CD4-positive, alpha-beta T cell treated with Interleukin-1 beta for 1 hour (primary cell): Measurements from ENCODE around the gene KIF5B.
A peak's percentile ranks its signal among the peaks of the same experiment; 100 is the strongest.
"Not testable (repeated sequence)": the region's sequence is repeated elsewhere in the genome, so short reads cannot be mapped to it uniquely, and the experiment has no call there.

Source experiments
- DNase-seq, 2 donors: peaks; one replicate each; pipeline ENCODE4 v3.0.0-alpha.2; 2020 to 2022

The KIF5B gene

DNA sequence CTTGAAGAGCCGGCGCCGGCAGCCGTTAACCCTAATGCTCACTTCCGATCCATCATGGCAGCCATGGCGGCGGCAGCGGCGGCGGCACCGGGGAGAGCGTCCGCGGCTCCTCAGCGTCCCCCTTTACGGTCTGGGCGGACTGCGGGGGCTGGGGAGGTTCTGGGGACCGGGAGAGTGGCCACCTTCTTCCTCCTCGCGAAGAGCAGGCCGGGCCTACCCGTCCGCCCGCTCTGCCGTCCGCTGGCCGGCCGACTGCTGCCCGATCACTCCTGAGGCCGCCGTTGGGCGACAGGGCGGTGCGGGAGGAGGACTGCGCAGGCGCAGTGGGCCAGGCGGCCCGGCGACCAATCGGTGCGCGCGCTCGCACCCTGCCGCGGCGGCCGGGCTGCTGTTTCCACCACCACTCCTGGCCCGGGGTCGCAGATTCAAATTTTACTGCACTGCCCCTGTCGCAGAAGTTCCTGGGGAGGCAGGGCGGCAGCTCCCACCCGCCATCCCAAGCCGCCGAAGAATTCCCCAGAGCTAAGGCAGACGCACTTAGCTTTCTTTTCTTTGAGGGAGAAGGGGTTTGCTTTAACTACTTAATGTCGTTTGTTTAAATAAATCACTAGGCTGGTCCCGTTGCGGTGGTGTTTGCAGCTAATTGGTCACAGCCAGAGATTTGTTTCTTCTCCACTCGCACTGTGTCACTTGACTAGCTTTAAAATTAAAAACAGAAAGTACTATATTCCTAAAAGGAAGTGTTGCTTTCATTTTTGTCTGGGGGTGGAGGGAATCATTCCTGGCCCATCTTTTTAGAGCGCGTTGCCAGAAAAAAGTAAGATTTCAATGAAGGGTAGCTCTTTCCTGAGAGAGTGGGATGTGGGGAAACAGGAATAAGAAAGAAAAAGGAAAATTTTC, at the start of gene KIF5B:
Gene KIF5B, minus strand, starts transcription at position 290 of the 900 bp plus-strand sequence. CDS start 452 bp downstream, outside the sequence.
- peak; percentile 87 to 88 for DNase-seq

- no peak for DNase-seq
Measured at GRCh38 chr10:32105782-32106382, 49.7 kb upstream of the KIF5B start.

- no peak for DNase-seq
Measured at GRCh38 chr10:32104622-32105509, 48.6 kb upstream of the KIF5B start.

GRCh38 chr10:32104181-32104580, 48.0 kb upstream of the KIF5B start:
- DNase-seq: no peak

DNA sequence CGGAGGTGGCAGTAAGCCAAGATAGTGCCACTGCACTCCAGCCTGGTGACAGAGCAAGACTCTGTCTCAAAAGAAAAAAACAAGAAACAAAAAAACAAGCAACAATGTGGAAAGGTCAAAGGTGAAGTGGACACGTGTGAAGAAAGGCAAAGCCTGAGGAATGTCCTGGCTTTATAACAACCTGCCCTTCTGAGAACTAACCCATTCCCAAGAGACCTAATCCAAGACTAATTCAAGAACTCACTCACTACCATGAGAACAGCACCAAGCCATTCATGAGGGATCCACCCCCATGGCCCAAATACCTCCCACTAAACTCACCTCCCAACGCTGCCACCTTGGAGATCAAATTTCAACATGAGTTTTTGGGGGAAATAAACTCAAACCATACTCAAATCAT, 47.5 kb upstream of the KIF5B start:
- no peak for DNase-seq

- not testable (repeated sequence) for DNase-seq
Measured at GRCh38 chr10:32098566-32099259, 42.5 kb upstream of the KIF5B start.

GRCh38 chr10:32095116-32095733, 39.0 kb upstream of the KIF5B start:
- DNase-seq: no peak

DNA sequence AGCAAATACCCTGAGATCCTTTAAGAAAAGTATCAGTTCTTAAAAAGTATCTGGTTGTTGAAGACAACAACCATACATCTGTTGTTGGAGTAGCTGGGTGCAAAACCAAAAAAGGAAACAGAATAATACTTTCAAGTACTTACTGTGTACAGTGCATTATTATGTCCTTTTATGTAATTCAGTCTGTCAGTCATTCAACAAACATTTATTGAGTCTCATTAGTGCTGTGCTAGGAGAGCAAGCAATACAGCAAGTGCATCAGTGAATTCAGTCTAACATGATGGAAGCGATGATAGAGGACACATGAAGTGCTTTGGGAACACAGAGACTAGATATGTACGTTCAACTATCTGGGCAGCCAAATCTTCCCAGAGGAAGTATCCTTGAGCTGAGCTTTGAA, 37.4 kb upstream of the KIF5B start:
- DNase-seq: no peak

DNA sequence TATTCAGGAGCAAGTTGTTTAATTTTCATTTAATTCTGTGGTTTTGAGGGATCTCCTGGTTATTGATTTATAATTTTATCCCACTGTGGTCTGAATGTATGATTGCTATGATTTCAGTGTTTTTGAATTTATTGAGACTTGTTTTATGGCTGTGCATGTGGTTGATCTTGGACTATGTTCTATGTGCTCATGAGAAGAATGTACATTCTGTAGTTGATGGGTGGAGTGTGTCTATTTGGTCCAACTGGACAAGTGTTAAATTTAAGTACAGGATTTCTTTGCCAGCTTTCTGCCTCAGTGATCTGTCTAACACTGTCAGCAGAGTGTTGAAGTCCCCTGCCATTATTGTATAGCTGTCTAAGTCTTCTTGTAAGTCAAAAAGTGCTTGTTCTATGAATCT, 34.8 kb upstream of the KIF5B start:
- no peak for DNase-seq

DNA sequence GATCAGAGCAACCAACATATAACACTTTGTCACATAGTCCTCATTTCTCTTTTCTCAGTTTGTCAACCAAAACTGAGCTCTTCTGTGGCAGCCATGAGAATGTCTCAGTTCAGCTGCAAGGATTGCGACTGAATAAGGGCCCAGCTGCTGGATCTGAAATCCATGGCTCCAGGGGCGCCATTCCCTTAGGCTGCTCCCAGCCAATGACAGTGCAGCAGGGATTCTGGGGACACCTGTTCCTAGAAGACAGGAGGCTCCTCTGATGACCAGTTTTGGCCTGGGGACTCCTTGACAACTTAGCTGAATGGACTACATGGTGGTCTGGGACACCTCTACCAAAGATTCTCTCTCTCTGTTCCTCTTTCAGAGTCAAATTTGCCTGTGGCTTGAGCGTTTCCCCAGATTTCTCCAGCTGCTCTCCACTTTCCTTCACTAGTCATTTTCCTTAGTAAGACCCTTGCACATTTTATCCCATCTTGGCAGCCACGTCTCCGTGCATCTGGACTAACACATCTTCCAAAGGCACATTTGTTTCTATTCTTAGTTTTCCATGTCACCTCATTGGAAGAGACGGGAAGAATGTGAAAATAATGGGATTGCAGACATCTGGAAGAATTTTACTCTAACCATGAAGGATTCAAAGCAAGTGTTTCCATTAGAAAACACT, 28.1 kb upstream of the KIF5B start:
- no peak for DNase-seq

DNA sequence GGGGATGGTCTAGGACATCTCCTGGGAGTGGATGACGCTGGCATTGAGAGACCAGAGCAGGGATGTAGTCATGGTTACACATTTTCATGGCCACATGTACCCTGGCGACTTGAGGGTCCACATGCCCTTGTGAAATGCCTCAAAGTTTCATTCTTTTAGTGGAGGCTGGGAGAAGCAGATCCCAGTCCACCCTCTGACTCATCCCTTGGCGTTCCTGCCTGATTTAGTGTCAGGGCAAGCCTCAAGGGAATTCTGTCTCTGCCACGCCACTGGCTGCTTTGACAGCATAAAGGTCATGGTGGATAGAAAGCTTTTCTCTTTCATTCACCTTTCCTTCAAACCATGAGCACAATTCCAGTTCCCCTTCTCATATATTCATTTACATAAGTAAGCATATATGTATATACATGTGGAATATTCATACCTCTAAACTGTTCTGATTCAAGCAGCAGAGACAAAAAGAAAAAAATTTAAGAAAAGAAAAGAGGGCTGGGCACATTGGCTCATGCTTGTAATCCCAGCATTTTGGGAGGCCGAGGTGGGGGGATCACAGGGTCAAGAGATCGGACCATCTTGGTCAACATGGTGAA, 21.8 kb upstream of the KIF5B start:
- DNase-seq: no peak

DNA sequence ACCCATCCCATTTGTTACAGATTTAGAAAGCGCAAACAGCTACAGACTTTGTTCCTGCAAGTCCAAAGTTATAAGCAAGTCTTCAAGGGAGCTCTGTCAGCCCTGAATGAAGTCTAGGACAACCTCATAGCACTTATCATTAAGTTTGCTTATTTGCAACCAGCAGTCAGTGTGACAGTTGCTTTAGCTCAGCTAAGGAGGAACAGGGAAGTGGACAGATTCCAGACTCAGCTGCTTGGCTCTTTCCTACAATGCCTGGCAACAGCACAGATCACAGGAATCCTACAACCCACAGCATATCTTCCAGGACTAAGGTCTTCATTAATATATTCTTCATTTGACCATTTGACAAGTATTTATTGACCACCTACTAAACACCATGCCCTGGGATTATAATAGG, 17.4 kb upstream of the KIF5B start:
- no peak for DNase-seq

GRCh38 chr10:32073128-32073527, 16.9 kb upstream of the KIF5B start:
- DNase-seq: no peak

DNA sequence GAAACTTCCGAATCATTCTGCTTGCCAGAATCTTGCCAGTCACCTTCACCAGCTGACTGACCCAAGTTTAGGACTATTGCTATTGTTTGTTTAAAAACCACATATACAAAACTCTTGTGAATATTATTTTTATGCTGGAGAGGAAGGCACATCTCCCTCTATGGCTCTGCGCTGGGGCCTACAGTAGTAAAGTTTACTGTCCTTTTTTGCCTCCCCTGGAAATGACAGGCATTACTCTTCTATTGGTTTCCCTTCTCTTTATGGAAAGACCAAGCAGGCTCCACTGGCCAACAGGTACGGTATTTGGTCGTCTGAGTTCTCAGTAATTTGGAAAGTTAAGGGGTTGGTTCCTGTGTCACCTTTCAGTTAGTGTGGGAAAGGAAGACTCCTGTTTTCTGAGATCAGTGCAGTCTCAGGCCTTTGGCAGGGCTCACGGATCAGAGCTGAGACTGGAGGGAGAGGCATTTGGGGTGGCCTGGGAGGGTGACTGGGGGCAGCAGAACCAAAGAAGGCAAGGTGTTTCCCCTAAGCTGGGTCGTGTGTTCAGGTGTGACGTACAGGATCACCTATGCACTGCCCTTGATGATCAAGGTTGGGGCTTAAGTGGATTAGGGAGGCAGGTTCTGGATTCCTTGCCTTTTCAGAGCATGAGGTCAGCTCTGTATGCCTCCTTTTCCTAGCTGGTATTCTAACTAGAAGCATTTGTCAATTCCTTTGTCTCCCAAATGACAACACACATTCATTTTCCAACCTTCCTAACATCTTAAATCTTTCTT, 16.0 kb upstream of the KIF5B start:
- DNase-seq: no peak

DNA sequence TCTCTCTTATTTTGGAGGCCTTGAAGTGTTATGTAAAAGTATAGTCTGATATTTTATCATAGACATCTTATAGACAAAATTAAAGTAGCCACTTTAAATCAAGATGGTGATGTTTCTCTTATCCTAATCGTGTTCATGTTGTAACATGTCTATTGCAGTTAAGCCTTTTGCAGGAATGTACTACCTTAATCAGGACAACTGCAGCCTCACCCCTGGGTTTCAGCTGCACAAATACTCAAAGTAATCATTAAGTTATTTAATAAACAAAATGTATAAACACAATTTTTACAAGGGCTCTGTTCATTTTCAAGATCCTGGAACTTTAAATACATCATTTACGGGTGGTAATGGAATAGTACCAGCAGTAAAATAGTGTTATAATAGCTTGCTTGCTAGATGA, 14.4 kb upstream of the KIF5B start:
- no peak for DNase-seq

GRCh38 chr10:32068569-32068968, 12.3 kb upstream of the KIF5B start:
- no peak for DNase-seq

DNA sequence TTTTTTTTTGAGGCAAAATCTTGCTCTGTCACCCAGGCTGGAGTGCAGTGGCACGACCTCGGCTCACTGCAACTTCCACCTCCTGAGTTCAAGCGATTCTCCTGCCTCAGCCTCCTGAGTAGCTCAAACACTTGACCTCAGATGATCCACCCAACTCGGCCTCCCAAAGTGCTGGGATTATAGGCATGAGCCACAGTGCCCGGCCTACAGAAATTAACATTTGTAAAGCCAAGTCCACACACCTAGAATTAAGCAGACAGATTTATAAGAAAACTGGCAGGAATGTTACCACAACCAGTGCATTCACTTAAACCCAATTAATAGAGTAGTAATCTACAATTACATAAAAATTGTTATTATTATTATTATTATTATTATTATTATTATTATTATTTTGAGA, 11.7 kb upstream of the KIF5B start:
- DNase-seq: not testable (repeated sequence)

GRCh38 chr10:32065856-32066255, 9.6 kb upstream of the KIF5B start:
- DNase-seq: peak in 1 of 2 donors; percentile 10

- DNase-seq: no peak
Measured at GRCh38 chr10:32061440-32061839, 5.2 kb upstream of the KIF5B start.

DNA sequence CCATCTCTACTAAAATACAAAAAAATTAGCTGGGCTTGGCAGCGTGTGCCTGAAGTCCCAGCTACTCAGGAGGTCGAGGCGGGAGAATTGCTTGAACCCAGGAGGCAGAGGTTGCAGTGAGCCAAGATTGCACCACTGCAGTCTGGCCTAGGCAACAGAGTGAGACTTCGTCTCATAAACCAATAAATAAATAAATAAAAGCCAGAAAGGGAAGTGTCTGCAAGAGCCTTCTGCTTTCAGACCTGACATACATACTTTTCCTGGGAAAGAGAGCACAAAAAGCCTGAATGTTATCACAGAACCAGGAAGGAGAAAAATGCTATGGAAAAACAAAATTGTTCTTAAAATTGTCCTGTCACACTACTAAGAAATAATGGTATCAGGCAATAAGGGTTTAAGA, 4.1 kb upstream of the KIF5B start:
- DNase-seq: no peak
